Colon (tissue), 2 donors: ENCODE results near the gene DOK5.

ENCODE experiments used
- FAIRE-seq: peaks from 2 replicates; lab custom pipeline; 2012; peaks lifted over from hg19 to GRCh38; lab: Jason Lieb, UNC
- donor health status: control.
- donor health status: control.

DOK5 gene

GRCh38 chr20:54559890-54560289 lies 84.5 kb downstream of the DOK5 start:
- no peak for FAIRE-seq

- FAIRE-seq, result no peak
Measured at GRCh38 chr20:54560357-54560756, 85.0 kb downstream of the DOK5 start.

GRCh38 chr20:54565255-54565654 lies 89.9 kb downstream of the DOK5 start:
- no peak for FAIRE-seq

- no peak for FAIRE-seq
Measured at GRCh38 chr20:54566031-54566688, 90.8 kb downstream of the DOK5 start.

- no peak for FAIRE-seq
Measured at GRCh38 chr20:54570561-54570960, 95.2 kb downstream of the DOK5 start.

GRCh38 chr20:54572665-54573435 lies 97.5 kb downstream of the DOK5 start:
- FAIRE-seq, result no peak

GRCh38 chr20:54573838-54574237 lies 98.4 kb downstream of the DOK5 start:
- FAIRE-seq, result no peak

- no peak for FAIRE-seq
Measured at GRCh38 chr20:54576518-54576917, 101.1 kb downstream of the DOK5 start.

- FAIRE-seq, result no peak
Measured at GRCh38 chr20:54577637-54578036, 102.2 kb downstream of the DOK5 start.

GRCh38 chr20:54585217-54585616 lies 109.8 kb downstream of the DOK5 start:
- FAIRE-seq, result no peak

- FAIRE-seq, result no peak
Measured at GRCh38 chr20:54587408-54587807, 112.0 kb downstream of the DOK5 start.

GRCh38 chr20:54589402-54590030 lies 114.1 kb downstream of the DOK5 start:
- no peak for FAIRE-seq

GRCh38 chr20:54590856-54591255 lies 115.5 kb downstream of the DOK5 start:
- no peak for FAIRE-seq

GRCh38 chr20:54596651-54597050 lies 121.3 kb downstream of the DOK5 start:
- no peak for FAIRE-seq

- FAIRE-seq, result no peak
Measured at GRCh38 chr20:54598352-54598751, 123.0 kb downstream of the DOK5 start.

- FAIRE-seq, result no peak
Measured at GRCh38 chr20:54600634-54601033, 125.2 kb downstream of the DOK5 start.

GRCh38 chr20:54601831-54602515 lies 126.6 kb downstream of the DOK5 start:
- no peak for FAIRE-seq

GRCh38 chr20:54605319-54605718 lies 129.9 kb downstream of the DOK5 start:
- no peak for FAIRE-seq

- FAIRE-seq, result no peak
Measured at GRCh38 chr20:54606380-54606779, 131.0 kb downstream of the DOK5 start.

GRCh38 chr20:54608039-54608745 lies 132.8 kb downstream of the DOK5 start:
- no peak for FAIRE-seq

- no peak for FAIRE-seq
Measured at GRCh38 chr20:54608943-54609342, 133.6 kb downstream of the DOK5 start.
